ENCODE data around the gene RNF11. TPM values are rescaled to one million over a fixed set of nuclear protein-coding genes. Genes with fewer than 3 reads are reported as not detected.

RNF11 gene
- total and polyA plus RNA-seq, 4 donors = 24.1 to 102 (median 48.7) TPM

DNA sequence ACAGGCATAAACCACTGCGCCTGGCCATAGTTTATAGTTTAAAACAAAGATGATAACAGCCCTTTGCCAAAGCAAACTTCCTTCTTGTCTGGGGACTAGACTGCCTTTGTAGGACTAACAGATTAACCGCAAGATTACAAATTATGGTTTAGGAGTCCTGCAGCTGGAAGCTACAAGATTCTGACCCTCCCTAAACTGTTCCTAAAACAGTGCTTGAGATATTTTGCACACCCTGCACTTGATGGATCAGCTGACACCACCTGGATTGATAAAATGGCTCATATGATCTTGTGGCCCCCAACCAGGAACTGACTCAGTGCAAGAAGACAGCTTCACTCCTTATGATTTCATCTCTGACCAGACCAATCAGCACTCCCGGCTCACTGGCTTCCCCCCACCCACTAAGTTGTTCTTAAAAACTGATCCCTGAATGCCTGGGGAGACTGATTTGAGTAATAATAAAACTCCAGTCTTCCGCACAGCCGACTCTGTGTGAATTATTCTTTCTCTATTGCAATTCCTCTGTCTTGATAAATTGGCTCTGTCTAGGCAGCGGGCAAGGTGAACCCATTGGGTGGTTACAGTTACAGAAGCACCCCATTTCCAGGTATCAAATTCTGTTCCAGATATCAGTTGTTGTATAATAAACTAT, 13.8 kb upstream of the RNF11 start:
- WGBS = 90% methylated on average over 6 of the region's 6 CpGs
- H3K4me3 ChIP-seq (ENCODE audit: low read depth in 1 of 3, low read length in 3 of 3) = no peak overlapping the region
- no peaks in the 10 kb centered on the region for H3K36me3 ChIP-seq (ENCODE audit: control insufficient read depth in 4 of 4, insufficient read depth in 3 of 4, low read depth in 1 of 4, low read length in 3 of 4)

DNA sequence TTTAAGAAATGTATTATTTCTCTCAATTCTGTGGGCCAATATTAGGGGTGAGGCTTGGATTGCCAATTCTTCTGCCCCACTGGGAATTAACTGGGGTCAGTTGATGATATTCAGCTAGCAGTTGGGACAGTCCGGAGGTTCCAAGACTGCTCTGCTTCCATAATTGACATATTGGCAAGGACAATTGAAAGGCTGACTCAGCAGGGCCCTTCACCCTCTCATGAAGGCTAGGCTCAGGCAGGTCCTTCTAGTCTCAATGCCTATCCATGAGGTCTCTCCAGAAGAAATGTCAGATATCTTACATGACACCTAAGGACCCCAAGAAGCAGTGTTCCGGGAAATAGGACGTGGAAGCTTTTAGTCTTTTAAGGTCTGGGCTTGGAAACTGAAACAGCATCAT, 13.3 kb upstream of the RNF11 start:
- 94% methylated on average over 3 of the region's 3 CpGs for WGBS
- DNase-seq (ENCODE audit: low spot score) = no peak
- H3K27me3 ChIP-seq (ENCODE audit: control insufficient read depth in 4 of 4, insufficient read depth in 4 of 4, low read length in 3 of 4) = no peaks in the 10 kb centered on the region
- H3K9ac ChIP-seq (ENCODE audit: low read depth in 1 of 2, low read length in 2 of 2) = no peak overlapping the region
- H3K4me1 ChIP-seq (ENCODE audit: control insufficient read depth in 4 of 4, insufficient read depth in 4 of 4, low read length in 3 of 4) = no peaks in the 10 kb centered on the region
- H3K27ac ChIP-seq (ENCODE audit: low read depth in 1 of 2, low read length in 2 of 2) = no peak overlapping the region
- no peak for TF ChIP-seq FOXA1 (IDR thresholded peaks at IDR 0.05)
- TF ChIP-seq, protein P1, sequence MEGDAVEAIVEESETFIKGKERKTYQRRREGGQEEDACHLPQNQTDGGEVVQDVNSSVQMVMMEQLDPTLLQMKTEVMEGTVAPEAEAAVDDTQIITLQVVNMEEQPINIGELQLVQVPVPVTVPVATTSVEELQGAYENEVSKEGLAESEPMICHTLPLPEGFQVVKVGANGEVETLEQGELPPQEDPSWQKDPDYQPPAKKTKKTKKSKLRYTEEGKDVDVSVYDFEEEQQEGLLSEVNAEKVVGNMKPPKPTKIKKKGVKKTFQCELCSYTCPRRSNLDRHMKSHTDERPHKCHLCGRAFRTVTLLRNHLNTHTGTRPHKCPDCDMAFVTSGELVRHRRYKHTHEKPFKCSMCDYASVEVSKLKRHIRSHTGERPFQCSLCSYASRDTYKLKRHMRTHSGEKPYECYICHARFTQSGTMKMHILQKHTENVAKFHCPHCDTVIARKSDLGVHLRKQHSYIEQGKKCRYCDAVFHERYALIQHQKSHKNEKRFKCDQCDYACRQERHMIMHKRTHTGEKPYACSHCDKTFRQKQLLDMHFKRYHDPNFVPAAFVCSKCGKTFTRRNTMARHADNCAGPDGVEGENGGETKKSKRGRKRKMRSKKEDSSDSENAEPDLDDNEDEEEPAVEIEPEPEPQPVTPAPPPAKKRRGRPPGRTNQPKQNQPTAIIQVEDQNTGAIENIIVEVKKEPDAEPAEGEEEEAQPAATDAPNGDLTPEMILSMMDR (IDR thresholded peaks at IDR 0.05; ENCODE audit: low read depth, low read length, missing input control) = no peak
- no peak for TF ChIP-seq EGR1 (IDR thresholded peaks at IDR 0.05; ENCODE audit: low read depth in 2 of 2)
- no peak for TF ChIP-seq JUND (IDR thresholded peaks at IDR 0.05)
- no peak for TF ChIP-seq SP1 (IDR thresholded peaks at IDR 0.05)
- no peak for TF ChIP-seq RXRA (IDR thresholded peaks at IDR 0.05)
- TF ChIP-seq RAD21 (IDR thresholded peaks at IDR 0.05) = no peak
- no peak for TF ChIP-seq HNF4A (conservative IDR thresholded peaks at IDR 0.05)
- TF ChIP-seq TAF1 (conservative IDR thresholded peaks at IDR 0.05) = no peak
- no peak for TF ChIP-seq NR2F2 (IDR thresholded peaks at IDR 0.05)
- no peak for TF ChIP-seq FOXA2 (IDR thresholded peaks at IDR 0.05)
- TF ChIP-seq HNF4G (IDR thresholded peaks at IDR 0.05) = no peak
- TF ChIP-seq, protein P2, sequence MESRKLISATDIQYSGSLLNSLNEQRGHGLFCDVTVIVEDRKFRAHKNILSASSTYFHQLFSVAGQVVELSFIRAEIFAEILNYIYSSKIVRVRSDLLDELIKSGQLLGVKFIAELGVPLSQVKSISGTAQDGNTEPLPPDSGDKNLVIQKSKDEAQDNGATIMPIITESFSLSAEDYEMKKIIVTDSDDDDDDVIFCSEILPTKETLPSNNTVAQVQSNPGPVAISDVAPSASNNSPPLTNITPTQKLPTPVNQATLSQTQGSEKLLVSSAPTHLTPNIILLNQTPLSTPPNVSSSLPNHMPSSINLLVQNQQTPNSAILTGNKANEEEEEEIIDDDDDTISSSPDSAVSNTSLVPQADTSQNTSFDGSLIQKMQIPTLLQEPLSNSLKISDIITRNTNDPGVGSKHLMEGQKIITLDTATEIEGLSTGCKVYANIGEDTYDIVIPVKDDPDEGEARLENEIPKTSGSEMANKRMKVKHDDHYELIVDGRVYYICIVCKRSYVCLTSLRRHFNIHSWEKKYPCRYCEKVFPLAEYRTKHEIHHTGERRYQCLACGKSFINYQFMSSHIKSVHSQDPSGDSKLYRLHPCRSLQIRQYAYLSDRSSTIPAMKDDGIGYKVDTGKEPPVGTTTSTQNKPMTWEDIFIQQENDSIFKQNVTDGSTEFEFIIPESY (IDR thresholded peaks at IDR 0.05) = no peak
- TF ChIP-seq, protein P3, sequence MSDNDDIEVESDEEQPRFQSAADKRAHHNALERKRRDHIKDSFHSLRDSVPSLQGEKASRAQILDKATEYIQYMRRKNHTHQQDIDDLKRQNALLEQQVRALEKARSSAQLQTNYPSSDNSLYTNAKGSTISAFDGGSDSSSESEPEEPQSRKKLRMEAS (IDR thresholded peaks at IDR 0.05) = no peak
- TF ChIP-seq YY1 (IDR thresholded peaks at IDR 0.05) = no peak
- TF ChIP-seq, protein P4, sequence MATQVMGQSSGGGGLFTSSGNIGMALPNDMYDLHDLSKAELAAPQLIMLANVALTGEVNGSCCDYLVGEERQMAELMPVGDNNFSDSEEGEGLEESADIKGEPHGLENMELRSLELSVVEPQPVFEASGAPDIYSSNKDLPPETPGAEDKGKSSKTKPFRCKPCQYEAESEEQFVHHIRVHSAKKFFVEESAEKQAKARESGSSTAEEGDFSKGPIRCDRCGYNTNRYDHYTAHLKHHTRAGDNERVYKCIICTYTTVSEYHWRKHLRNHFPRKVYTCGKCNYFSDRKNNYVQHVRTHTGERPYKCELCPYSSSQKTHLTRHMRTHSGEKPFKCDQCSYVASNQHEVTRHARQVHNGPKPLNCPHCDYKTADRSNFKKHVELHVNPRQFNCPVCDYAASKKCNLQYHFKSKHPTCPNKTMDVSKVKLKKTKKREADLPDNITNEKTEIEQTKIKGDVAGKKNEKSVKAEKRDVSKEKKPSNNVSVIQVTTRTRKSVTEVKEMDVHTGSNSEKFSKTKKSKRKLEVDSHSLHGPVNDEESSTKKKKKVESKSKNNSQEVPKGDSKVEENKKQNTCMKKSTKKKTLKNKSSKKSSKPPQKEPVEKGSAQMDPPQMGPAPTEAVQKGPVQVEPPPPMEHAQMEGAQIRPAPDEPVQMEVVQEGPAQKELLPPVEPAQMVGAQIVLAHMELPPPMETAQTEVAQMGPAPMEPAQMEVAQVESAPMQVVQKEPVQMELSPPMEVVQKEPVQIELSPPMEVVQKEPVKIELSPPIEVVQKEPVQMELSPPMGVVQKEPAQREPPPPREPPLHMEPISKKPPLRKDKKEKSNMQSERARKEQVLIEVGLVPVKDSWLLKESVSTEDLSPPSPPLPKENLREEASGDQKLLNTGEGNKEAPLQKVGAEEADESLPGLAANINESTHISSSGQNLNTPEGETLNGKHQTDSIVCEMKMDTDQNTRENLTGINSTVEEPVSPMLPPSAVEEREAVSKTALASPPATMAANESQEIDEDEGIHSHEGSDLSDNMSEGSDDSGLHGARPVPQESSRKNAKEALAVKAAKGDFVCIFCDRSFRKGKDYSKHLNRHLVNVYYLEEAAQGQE (IDR thresholded peaks at IDR 0.05) = no peak
- TF ChIP-seq, protein P5, sequence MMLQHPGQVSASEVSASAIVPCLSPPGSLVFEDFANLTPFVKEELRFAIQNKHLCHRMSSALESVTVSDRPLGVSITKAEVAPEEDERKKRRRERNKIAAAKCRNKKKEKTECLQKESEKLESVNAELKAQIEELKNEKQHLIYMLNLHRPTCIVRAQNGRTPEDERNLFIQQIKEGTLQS (IDR thresholded peaks at IDR 0.05) = no peak
- TF ChIP-seq GABPA (IDR thresholded peaks at IDR 0.05 in 1 of 2, conservative IDR thresholded peaks at IDR 0.05 in 1 of 2) = no peak
- H3K36me3 ChIP-seq (ENCODE audit: control insufficient read depth in 4 of 4, insufficient read depth in 3 of 4, low read depth in 1 of 4, low read length in 3 of 4) = no peaks in the 10 kb centered on the region
- H3K9me3 ChIP-seq (ENCODE audit: control insufficient read depth in 4 of 4, low read length in 3 of 4) = no peaks in the 10 kb centered on the region
- H3K4me3 ChIP-seq (ENCODE audit: low read depth in 1 of 3, low read length in 3 of 3) = no peak overlapping the region

More for the DNA sequence above, 13.8 kb upstream of the RNF11 start:
- no peaks in the 10 kb centered on the region for H3K27me3 ChIP-seq (ENCODE audit: control insufficient read depth in 4 of 4, insufficient read depth in 4 of 4, low read length in 3 of 4)
- H3K27ac ChIP-seq (ENCODE audit: low read depth in 1 of 2, low read length in 2 of 2) = no peak overlapping the region
- H3K9ac ChIP-seq (ENCODE audit: low read depth in 1 of 2, low read length in 2 of 2) = no peak overlapping the region
- no peak for TF ChIP-seq SP1 (IDR thresholded peaks at IDR 0.05)
- TF ChIP-seq, protein P5 (IDR thresholded peaks at IDR 0.05) = no peak
- peaks cover 0 to under 1% (median under 1%) of the 10 kb centered on the region in 4 donors for H3K4me1 ChIP-seq (ENCODE audit: control insufficient read depth in 4 of 4, insufficient read depth in 4 of 4, low read length in 3 of 4)
- H3K9me3 ChIP-seq (ENCODE audit: control insufficient read depth in 4 of 4, low read length in 3 of 4) = no peaks in the 10 kb centered on the region
- DNase-seq (ENCODE audit: low spot score) = no peak
